A549 (cell line): Measurements from ENCODE around the gene ZNF775.

Source experiments
- RAD21 ChIP-seq, 2 experiments: fragments of >200 bp in 1 of 2; sonication (Bioruptor Twin) in 1 of 2; formaldehyde crosslinking in 1 of 2; IDR thresholded peaks in 1 of 2; conservative IDR thresholded peaks in 1 of 2; 2 replicates in 1 of 2; 3 replicates in 1 of 2; pipeline ENCODE4 v1.6.1; 2012 to 2018; ENCODE audit warnings: inconsistent platforms in 1 of 2
- TF ChIP-seq, protein P1 (sequence below): fragments of >200 bp; sonication (Bioruptor Twin); formaldehyde crosslinking; IDR thresholded peaks from 3 replicates; pipeline ENCODE4 v1.5.1; 2016

DNA sequence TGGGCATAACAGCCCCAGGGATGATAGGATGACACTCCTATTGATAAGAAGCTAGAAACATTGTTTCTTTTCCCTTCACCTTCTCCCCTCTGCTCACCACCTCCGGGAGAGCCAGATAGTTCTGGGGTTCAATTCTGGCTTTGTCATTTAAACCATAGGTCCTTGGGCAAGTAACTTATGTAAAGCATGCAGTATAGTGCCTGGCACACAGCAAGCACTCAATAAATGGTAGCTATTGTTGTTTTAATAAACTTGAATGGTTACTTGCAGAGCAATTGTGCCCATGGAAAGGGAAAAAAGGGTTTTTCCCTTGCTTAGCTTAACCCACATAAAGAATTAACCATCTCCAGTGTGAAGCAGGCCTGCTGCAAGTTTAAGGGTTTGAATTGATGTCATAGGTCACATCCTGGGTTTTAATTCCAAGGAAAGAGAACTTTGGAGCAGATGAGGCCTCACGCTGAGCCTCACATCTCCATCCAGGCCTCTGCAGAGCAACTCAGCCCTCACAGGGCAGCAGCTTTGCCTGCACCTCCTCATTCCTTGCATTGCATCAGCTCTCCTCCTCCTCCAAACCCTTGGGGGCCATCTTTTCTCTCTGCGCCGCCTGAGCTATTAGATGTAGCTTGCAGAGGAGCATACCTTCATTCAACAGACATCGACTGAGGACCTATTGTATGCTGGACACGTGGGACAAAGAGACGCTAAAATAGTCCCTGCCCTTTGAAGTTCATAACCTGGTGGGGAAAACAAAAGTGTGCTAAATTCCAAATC lies 22.9 kb downstream of the ZNF775 start:
- no peak for TF ChIP-seq RAD21 (conservative IDR thresholded peaks at IDR 0.05 in 1 of 2, IDR thresholded peaks at IDR 0.05 in 1 of 2)
- TF ChIP-seq, protein P1, sequence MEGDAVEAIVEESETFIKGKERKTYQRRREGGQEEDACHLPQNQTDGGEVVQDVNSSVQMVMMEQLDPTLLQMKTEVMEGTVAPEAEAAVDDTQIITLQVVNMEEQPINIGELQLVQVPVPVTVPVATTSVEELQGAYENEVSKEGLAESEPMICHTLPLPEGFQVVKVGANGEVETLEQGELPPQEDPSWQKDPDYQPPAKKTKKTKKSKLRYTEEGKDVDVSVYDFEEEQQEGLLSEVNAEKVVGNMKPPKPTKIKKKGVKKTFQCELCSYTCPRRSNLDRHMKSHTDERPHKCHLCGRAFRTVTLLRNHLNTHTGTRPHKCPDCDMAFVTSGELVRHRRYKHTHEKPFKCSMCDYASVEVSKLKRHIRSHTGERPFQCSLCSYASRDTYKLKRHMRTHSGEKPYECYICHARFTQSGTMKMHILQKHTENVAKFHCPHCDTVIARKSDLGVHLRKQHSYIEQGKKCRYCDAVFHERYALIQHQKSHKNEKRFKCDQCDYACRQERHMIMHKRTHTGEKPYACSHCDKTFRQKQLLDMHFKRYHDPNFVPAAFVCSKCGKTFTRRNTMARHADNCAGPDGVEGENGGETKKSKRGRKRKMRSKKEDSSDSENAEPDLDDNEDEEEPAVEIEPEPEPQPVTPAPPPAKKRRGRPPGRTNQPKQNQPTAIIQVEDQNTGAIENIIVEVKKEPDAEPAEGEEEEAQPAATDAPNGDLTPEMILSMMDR = no peak
